Stimulated activated CD8-positive, alpha-beta memory T cell treated with anti-CD3 and anti-CD28 coated beads, Interleukin-12 subunit alpha, Interleukin-12 subunit beta, amount 100 ng/mL, for 24 hours (primary cell): ENCODE measurements around the gene STAC3.

ENCODE experiments used
- DNase-seq: peaks from one replicate; pipeline ENCODE4 v3.0.0-alpha.2; 2020; ENCODE audit errors: extremely low read depth

Gene STAC3

GRCh38 chr12:57222286-57223190 lies 28.4 kb downstream of the STAC3 start:
- no peak for DNase-seq

- DNase-seq: no peak
Observed at GRCh38 chr12:57221169-57221917, 29.6 kb downstream of the STAC3 start.

- no peak for DNase-seq
Observed at GRCh38 chr12:57220770-57221168, 30.2 kb downstream of the STAC3 start.

- DNase-seq: no peak
Observed at GRCh38 chr12:57219993-57220754, 30.8 kb downstream of the STAC3 start.

GRCh38 chr12:57219205-57219992 lies 31.6 kb downstream of the STAC3 start:
- no peak for DNase-seq

GRCh38 chr12:57218030-57218853 lies 32.7 kb downstream of the STAC3 start:
- DNase-seq: no peak

- DNase-seq: no peak
Observed at GRCh38 chr12:57216921-57217879, 33.8 kb downstream of the STAC3 start.

- DNase-seq: no peak
Observed at GRCh38 chr12:57216014-57216911, 34.7 kb downstream of the STAC3 start, which contains the start of gene NXPH4. NXPH4 (plus strand) TSS chr12:57216794; CDS start chr12:57216970, 176 bp downstream.

- DNase-seq: no peak
Observed at GRCh38 chr12:57215668-57216013, 35.3 kb downstream of the STAC3 start.

GRCh38 chr12:57215065-57215464 lies 35.9 kb downstream of the STAC3 start:
- no peak for DNase-seq

GRCh38 chr12:57214398-57214781 lies 36.6 kb downstream of the STAC3 start:
- no peak for DNase-seq

GRCh38 chr12:57213763-57214397 lies 37.1 kb downstream of the STAC3 start:
- DNase-seq: no peak

GRCh38 chr12:57213058-57213715 lies 37.8 kb downstream of the STAC3 start:
- DNase-seq: no peak

- DNase-seq: no peak
Observed at GRCh38 chr12:57212701-57213057, 38.3 kb downstream of the STAC3 start.

- DNase-seq: no peak
Observed at GRCh38 chr12:57211791-57212700, 38.9 kb downstream of the STAC3 start.
